HepG2 (cell line): Measurements from ENCODE around the gene HEY2.

ENCODE experiments used
- MAFK ChIP-seq, 2 experiments: IDR thresholded peaks in 1 of 2; conservative IDR thresholded peaks in 1 of 2; 2 replicates each; pipeline ENCODE4 v1.6.1; 2011; ENCODE audit warnings: improper control_type of control experiment in 2 of 2, low read length in 2 of 2
- POLR2AphosphoS5 ChIP-seq: IDR thresholded peaks from 2 replicates; pipeline ENCODE4 v1.6.1; 2012; ENCODE audit warnings: low read depth, low read length
- ZNF24 ChIP-seq: fragments of 450-650 bp; IDR thresholded peaks from 2 replicates; pipeline ENCODE4 v1.6.1; 2017; ENCODE audit warnings: antibody characterized with exemption, mild to moderate bottlenecking
- TF ChIP-seq, protein P1 (sequence below): fragments of 450-650 bp; IDR thresholded peaks from 2 replicates; pipeline ENCODE4 v1.6.1; 2017; ENCODE audit warnings: mild to moderate bottlenecking
- TF ChIP-seq, protein P2 (sequence below), 2 experiments: IDR thresholded peaks; 2 replicates each; pipeline ENCODE4 v1.6.1; 2011 to 2012; ENCODE audit warnings: low read length in 2 of 2, borderline replicate concordance in 1 of 2, low read depth in 1 of 2, mild to moderate bottlenecking in 1 of 2, moderate library complexity in 1 of 2

DNA sequence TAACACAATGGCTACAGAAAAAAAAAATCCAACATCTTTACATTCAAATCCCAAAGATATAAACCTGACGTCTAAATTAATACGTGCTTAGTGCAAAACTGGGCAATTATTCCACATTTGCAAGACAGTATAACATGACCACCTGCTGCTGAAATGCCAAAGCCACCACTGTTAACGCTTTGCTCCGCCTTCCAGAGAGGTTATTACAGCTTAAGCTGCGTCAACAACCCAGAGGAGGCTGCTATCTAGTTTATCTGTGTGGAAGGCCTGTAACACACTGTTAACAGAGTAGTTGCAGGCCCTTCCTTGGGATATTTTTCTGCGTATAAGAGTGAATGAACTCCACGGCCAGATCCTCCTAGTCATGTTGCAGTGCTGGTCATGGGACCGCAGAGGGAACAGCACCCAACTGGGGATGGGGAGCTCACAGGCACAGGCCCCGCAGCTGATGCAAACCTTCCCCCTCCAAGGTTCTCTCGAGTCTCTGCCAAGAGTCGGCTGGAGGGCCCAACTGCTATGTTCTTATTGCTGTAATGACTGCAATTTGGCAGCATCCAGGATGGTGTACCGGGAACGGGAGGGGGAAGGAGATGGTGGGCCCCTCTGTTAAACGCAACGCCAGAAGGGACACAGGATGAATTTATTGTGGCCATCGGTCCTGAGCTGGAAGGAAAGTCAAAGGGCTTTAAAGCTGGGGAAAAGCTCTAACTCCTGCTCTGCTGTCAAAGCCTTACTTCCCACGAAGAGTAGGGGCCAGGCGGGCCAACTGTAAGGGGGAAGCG is 40.3 kb downstream of the HEY2 start:
- TF ChIP-seq MAFK (conservative IDR thresholded peaks at IDR 0.05 in 1 of 2, IDR thresholded peaks at IDR 0.05 in 1 of 2; ENCODE audit: low read length in 2 of 2): no peak
- peak; percentile 61 for TF ChIP-seq POLR2AphosphoS5
- TF ChIP-seq, protein P1, sequence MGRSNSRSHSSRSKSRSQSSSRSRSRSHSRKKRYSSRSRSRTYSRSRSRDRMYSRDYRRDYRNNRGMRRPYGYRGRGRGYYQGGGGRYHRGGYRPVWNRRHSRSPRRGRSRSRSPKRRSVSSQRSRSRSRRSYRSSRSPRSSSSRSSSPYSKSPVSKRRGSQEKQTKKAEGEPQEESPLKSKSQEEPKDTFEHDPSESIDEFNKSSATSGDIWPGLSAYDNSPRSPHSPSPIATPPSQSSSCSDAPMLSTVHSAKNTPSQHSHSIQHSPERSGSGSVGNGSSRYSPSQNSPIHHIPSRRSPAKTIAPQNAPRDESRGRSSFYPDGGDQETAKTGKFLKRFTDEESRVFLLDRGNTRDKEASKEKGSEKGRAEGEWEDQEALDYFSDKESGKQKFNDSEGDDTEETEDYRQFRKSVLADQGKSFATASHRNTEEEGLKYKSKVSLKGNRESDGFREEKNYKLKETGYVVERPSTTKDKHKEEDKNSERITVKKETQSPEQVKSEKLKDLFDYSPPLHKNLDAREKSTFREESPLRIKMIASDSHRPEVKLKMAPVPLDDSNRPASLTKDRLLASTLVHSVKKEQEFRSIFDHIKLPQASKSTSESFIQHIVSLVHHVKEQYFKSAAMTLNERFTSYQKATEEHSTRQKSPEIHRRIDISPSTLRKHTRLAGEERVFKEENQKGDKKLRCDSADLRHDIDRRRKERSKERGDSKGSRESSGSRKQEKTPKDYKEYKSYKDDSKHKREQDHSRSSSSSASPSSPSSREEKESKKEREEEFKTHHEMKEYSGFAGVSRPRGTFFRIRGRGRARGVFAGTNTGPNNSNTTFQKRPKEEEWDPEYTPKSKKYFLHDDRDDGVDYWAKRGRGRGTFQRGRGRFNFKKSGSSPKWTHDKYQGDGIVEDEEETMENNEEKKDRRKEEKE: no peak
- TF ChIP-seq, protein P2, sequence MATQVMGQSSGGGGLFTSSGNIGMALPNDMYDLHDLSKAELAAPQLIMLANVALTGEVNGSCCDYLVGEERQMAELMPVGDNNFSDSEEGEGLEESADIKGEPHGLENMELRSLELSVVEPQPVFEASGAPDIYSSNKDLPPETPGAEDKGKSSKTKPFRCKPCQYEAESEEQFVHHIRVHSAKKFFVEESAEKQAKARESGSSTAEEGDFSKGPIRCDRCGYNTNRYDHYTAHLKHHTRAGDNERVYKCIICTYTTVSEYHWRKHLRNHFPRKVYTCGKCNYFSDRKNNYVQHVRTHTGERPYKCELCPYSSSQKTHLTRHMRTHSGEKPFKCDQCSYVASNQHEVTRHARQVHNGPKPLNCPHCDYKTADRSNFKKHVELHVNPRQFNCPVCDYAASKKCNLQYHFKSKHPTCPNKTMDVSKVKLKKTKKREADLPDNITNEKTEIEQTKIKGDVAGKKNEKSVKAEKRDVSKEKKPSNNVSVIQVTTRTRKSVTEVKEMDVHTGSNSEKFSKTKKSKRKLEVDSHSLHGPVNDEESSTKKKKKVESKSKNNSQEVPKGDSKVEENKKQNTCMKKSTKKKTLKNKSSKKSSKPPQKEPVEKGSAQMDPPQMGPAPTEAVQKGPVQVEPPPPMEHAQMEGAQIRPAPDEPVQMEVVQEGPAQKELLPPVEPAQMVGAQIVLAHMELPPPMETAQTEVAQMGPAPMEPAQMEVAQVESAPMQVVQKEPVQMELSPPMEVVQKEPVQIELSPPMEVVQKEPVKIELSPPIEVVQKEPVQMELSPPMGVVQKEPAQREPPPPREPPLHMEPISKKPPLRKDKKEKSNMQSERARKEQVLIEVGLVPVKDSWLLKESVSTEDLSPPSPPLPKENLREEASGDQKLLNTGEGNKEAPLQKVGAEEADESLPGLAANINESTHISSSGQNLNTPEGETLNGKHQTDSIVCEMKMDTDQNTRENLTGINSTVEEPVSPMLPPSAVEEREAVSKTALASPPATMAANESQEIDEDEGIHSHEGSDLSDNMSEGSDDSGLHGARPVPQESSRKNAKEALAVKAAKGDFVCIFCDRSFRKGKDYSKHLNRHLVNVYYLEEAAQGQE (IDR thresholded peaks at IDR 0.05; ENCODE audit: borderline replicate concordance in 1 of 2, low read depth in 1 of 2, low read length in 2 of 2): no peak
- TF ChIP-seq ZNF24: no peak
